NCI-H187 (cell line): ENCODE data around the gene SGIP1.

ENCODE experiments used
- DNase-seq, 2 experiments: peaks; one replicate each; lab custom pipeline; 2025; lab: John Stamatoyannopoulos, UW

The SGIP1 gene

GRCh38 chr1:66605419-66605997, 71.6 kb downstream of the SGIP1 start:
- DNase-seq: no peak

DNA sequence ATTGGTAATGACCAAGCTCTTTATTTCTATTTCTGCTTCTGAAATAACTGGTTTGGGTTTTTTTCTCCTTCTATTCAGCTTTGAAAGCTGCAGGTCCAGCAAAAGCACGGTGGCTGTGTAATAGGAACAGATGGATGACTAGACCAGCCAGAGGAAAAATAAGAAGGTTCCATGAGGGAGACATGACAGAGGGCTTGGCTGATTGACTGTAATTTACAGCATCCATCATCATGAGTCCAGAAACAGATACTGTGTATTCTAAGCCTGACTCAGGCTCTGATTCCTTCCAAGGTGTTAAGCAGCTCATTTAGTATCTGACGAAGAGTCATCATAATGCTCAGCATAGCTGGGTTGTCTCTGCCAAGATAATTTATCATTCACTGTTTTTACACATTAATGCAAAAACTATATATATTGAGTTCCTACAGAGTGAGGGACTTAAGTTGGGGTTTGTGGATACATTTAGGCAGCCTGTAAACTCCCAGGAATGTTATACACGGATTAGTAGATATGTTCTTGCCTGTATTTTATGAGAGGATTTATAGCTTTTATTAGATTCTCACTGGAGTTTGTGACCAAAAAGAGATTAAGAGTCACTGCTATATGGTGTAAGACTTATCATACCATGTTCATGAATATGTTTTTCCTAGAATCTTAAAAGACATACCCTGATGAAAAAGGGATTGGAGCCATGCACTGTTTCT, 72.6 kb downstream of the SGIP1 start:
- DNase-seq: no peak

- no peak for DNase-seq
Measured at GRCh38 chr1:66607458-66607857, 73.5 kb downstream of the SGIP1 start.

DNA sequence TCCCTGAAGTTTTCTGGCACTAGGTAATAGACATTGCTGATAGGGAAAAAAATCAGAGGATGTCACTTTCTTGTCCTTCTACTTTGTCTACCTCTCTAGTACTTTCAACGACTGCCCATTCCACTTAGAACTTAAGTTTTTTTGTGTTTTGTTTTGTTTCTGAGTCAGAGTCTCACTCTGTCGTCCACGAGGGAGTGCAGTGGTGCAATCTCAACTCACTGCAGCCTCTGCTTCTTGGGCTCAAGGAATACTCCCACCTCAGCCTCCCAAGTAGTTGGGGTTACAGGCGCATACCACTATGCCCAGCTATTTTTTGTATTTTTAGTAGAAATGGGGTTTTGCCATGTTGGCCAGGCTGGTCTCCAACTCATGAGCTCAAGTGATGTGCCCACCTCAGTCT, 79.2 kb downstream of the SGIP1 start:
- no peak for DNase-seq

- no peak for DNase-seq
Measured at GRCh38 chr1:66617362-66618184, 83.6 kb downstream of the SGIP1 start.

DNA sequence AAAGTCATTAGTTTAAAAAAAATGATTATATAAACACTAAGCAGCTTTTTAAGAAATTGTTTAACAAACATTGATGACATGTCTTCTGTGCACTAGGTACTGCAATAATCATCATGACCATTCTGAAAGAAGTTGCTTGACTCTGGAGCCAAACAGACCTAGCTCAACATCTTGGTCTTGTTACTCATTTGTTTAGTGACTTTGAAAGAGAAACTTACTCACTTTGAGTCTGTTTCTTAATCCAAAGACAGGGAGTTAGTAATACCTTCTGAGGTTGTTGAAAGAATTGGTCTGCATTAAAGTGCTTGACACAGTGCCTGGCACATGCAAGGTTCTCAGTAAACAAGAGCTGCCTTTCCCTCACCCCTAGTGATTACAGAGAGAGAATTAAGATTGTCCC, 84.4 kb downstream of the SGIP1 start:
- no peak for DNase-seq

- DNase-seq: no peak
Measured at GRCh38 chr1:66623812-66624211, 89.9 kb downstream of the SGIP1 start.

GRCh38 chr1:66624412-66625060, 90.6 kb downstream of the SGIP1 start:
- DNase-seq: no peak

GRCh38 chr1:66626261-66626660, 92.3 kb downstream of the SGIP1 start:
- DNase-seq: no peak

DNA sequence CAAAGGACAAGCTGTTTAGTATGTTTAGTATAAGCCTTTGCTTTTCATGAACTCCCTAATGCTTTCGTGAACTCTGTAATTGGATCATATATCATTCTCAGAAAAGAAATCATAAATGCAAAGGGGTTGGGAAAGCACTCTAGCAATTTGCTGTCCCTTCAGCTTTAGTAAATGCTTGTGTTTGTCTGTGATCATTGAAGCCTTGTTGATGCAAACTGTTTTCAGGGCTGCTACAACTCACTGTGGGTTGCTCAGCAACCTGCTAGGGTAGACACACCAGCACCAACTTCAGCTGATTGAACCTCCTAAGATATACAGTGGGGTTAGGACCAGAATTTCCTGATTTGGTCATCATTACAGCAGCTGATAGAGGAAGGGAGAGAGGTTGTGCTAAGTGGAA, 95.0 kb downstream of the SGIP1 start:
- no peak for DNase-seq

GRCh38 chr1:66633159-66633558, 99.2 kb downstream of the SGIP1 start:
- no peak for DNase-seq

- DNase-seq: no peak
Measured at GRCh38 chr1:66637146-66637545, 103.2 kb downstream of the SGIP1 start.

- no peak for DNase-seq
Measured at GRCh38 chr1:66641891-66642473, 108.0 kb downstream of the SGIP1 start.

GRCh38 chr1:66642992-66643391, 109.0 kb downstream of the SGIP1 start:
- DNase-seq: no peak

- DNase-seq: no peak
Measured at GRCh38 chr1:66644331-66644730, 110.4 kb downstream of the SGIP1 start.

- DNase-seq: no peak
Measured at GRCh38 chr1:66648901-66649595, 115.1 kb downstream of the SGIP1 start.

GRCh38 chr1:66652556-66652955, 118.6 kb downstream of the SGIP1 start:
- no peak for DNase-seq

- DNase-seq: no peak
Measured at GRCh38 chr1:66654643-66655042, 120.7 kb downstream of the SGIP1 start.

DNA sequence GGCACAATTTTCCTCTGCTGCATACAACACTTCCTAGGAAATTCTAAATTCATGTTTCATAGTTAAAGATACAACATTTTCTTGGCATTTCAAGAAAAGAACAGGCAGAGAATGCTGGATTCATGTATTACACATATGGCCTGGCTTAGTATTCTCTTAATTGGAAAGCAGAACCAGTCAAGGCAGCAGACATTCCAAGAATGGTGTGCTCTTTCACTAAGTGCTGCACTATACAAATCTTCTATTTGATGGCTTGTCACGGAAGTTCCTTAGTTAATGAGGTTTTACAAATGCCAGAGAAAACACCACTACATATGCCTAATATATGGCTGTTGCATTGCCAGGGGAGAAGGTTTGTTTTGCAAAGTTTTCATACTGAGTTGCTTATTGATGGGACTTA, 137.5 kb downstream of the SGIP1 start:
- no peak for DNase-seq

- DNase-seq: no peak
Measured at GRCh38 chr1:66676613-66677298, 142.8 kb downstream of the SGIP1 start.

GRCh38 chr1:66678146-66678545, 144.2 kb downstream of the SGIP1 start:
- no peak for DNase-seq
